Breast epithelium (tissue), 4 donors: Measurements from ENCODE around the gene ZNF236. TPM values are rescaled to one million over a fixed set of nuclear protein-coding genes. Genes with fewer than 3 reads are reported as not detected.

Experiments
- DNase-seq, 2 donors: peaks; one replicate each; pipeline ENCODE4 v3.0.0-alpha.2; 2019; ENCODE audit warnings: low spot score in 2 of 2
- H3K27ac ChIP-seq, 2 donors: fragments of 200-600 bp; sonication (generic) in 1 of 2; one replicate each; pipeline ENCODE4 v1.5.1; 2016 to 2019; ENCODE audit warnings: mild to moderate bottlenecking in 1 of 2
- H3K27me3 ChIP-seq, 2 donors: fragments of 200-600 bp; sonication (generic) in 1 of 2; one replicate each; pipeline versions ENCODE4 v1.5.1 to v1.6.0; 2017 to 2019; ENCODE audit warnings: control low read depth in 1 of 2, mild to moderate bottlenecking in 1 of 2
- H3K36me3 ChIP-seq: fragments of 200-600 bp; one replicate; pipeline ENCODE4 v1.5.1; 2019
- H3K4me1 ChIP-seq, 2 donors: fragments of 200-600 bp; sonication (generic); one replicate each; pipeline ENCODE4 v1.5.1; 2016 to 2019; ENCODE audit warnings: control low read depth in 1 of 2
- H3K4me3 ChIP-seq, 3 donors: fragments of 200-600 bp; sonication (generic); 1 replicate in 2 of 3; 2 replicates in 1 of 3; pipeline ENCODE4 v1.5.1; 2016 to 2019; ENCODE audit warnings: mild to moderate bottlenecking in 3 of 3, moderate library complexity in 2 of 3
- H3K9me3 ChIP-seq, 2 donors: fragments of 200-600 bp; sonication (generic) in 1 of 2; one replicate each; pipeline ENCODE4 v1.5.1; 2016 to 2019; ENCODE audit warnings: control low read depth in 1 of 2
- POLR2A ChIP-seq: fragments of 450-650 bp; IDR thresholded peaks from one replicate; pipeline ENCODE4 v1.6.1; 2016; ENCODE audit warnings: antibody characterized with exemption, mild to moderate bottlenecking, moderate library complexity
- POLR2AphosphoS5 ChIP-seq, 3 donors: sonication (generic); formaldehyde crosslinking; IDR thresholded peaks; one replicate each; pipeline ENCODE4 v1.6.1; 2017; ENCODE audit warnings: antibody characterized with exemption in 3 of 3
- intact Hi-C: fragments of 100-400 bp; cut with DNase I; formaldehyde crosslinking; loops from one replicate; pipeline ENCODE4 v1.15.1; 2023; ENCODE audit warnings: low total_unique reads
- total RNA-seq, 3 donors: library from RNA; depleted of rRNA; stranded (reverse); fragments of >200 nt; gene quantifications; one replicate each; pipeline ENCODE4 v1.1.0, GENCODE V29; 2016
- TF ChIP-seq, protein P1 (sequence below), 3 donors: fragments of 450-650 bp; IDR thresholded peaks; one replicate each; pipeline ENCODE4 v1.5.1; 2016 to 2017; ENCODE audit warnings: antibody characterized with exemption in 3 of 3, mild to moderate bottlenecking in 3 of 3, moderate library complexity in 3 of 3

ZNF236 gene
- total RNA-seq, 3 donors from 2014 or later, result 12.3 to 28.2 (median 27.1) TPM

DNA sequence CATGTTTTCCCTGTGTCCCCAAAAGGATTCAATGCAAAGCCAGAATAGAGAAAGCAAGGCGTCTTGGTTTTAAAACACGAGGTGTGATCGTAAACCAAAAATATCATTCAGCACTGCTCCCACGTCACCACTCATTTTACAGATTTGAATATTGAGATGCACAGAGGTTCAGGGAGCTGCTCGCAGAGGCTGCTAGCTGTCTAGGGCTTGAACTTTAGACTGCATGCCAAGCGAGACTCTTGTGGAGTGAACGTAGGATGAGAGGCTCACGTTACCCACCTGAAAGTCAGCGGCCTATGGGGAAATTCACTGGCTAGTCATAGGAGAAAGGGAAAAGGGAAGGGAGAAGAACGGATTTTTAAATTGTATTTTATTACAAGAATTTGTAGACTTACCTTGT lies 180.1 kb downstream of the ZNF236 start:
- DNase-seq, result no peak
- H3K27me3 ChIP-seq, result no peaks in the 10 kb centered on the region
- peak overlapping the region in 1 of 2 donors; percentile 12 for H3K27ac ChIP-seq
- H3K36me3 ChIP-seq, result no peaks in the 10 kb centered on the region
- no peaks in the 10 kb centered on the region for H3K4me1 ChIP-seq
- intact Hi-C loops, result no loop called here
- no peaks in the 10 kb centered on the region for H3K9me3 ChIP-seq
- H3K4me3 ChIP-seq, result no peak overlapping the region
- TF ChIP-seq POLR2A (no peak), POLR2AphosphoS5 (IDR thresholded peaks at IDR 0.05) (no peak)
- TF ChIP-seq, protein P1, sequence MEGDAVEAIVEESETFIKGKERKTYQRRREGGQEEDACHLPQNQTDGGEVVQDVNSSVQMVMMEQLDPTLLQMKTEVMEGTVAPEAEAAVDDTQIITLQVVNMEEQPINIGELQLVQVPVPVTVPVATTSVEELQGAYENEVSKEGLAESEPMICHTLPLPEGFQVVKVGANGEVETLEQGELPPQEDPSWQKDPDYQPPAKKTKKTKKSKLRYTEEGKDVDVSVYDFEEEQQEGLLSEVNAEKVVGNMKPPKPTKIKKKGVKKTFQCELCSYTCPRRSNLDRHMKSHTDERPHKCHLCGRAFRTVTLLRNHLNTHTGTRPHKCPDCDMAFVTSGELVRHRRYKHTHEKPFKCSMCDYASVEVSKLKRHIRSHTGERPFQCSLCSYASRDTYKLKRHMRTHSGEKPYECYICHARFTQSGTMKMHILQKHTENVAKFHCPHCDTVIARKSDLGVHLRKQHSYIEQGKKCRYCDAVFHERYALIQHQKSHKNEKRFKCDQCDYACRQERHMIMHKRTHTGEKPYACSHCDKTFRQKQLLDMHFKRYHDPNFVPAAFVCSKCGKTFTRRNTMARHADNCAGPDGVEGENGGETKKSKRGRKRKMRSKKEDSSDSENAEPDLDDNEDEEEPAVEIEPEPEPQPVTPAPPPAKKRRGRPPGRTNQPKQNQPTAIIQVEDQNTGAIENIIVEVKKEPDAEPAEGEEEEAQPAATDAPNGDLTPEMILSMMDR (IDR thresholded peaks at IDR 0.05), result no peak

DNA sequence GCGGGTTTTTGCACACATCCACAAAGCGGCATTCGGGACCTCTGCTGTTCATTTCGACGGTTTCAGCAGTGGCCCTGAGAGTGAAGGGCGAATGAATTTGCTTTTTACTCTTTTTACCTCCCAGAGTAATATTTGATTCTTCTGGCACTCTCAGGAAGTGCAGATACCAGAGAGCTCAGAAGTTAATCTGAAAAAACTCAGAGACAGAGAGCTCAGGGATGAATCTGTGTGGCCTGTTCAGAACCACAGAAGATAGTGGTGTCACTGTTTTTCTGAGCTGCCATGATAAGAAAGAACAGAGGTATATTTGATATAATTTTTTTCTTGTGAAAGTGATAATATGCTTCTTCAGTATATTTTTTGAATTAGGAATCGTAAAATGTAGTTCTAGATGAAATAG lies 181.0 kb downstream of the ZNF236 start:
- no peaks in the 10 kb centered on the region for H3K36me3 ChIP-seq
- no peaks in the 10 kb centered on the region for H3K27me3 ChIP-seq
- intact Hi-C loops, result no loop called here
- no peaks in the 10 kb centered on the region for H3K4me1 ChIP-seq
- DNase-seq, result no peak
- H3K4me3 ChIP-seq, result no peak overlapping the region
- TF ChIP-seq POLR2AphosphoS5 (IDR thresholded peaks at IDR 0.05) (no peak), POLR2A (no peak)
- TF ChIP-seq, protein P1 (IDR thresholded peaks at IDR 0.05), result no peak
- H3K27ac ChIP-seq, result no peak overlapping the region
- no peaks in the 10 kb centered on the region for H3K9me3 ChIP-seq

DNA sequence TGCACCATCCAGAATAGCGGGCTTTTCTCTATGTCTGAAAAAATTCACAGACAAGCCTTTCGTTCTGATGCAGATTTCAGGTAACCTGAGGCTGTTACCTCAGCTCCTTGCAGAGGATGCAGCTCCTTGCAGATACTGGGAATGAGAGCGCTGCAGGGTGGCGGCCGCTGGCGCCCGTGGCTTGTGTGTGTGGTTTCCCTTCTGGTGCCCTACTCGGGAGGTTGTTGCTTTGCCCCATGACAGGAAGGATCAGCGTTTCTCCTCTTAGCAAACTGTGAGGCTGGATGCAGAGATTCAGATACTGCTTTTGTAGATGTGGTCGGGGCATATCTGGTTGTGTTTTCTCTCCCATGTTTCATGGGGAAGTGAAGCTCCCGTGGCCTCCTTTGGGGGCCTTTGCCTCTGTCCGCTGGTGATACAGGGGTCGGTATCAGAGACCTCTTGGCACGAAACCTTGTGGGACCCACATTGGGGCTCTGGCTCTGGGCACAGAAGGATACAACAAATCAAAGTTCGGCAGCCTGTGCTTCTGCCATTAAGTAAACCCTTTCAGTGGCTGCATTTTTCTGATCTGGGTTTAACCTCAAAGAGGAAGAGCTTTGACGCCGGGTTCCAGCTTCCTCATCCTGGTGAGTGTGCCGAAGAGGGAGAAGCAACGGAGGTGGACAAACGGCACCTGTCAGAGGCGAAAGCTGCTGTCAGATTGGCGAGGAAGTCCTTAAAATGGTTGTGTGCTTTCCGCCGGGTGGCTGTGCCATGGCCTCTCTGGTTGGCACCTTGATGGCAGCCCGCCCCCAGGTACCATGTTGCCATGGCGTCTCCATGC lies 182.4 kb downstream of the ZNF236 start:
- TF ChIP-seq POLR2A, result no peak
- TF ChIP-seq POLR2AphosphoS5 (IDR thresholded peaks at IDR 0.05), result no peak
- TF ChIP-seq, protein P1 (IDR thresholded peaks at IDR 0.05), result no peak
- Histone ChIP-seq H3K4me3 (no peak overlapping the region), H3K27me3 (no peaks in the 10 kb centered on the region), H3K36me3 (no peaks in the 10 kb centered on the region), H3K9me3 (no peaks in the 10 kb centered on the region), H3K27ac (peak overlapping the region in 1 of 2 donors; percentile 7), H3K4me1 (no peaks in the 10 kb centered on the region)
- intact Hi-C loops, result no loop called here
- no peak for DNase-seq

DNA sequence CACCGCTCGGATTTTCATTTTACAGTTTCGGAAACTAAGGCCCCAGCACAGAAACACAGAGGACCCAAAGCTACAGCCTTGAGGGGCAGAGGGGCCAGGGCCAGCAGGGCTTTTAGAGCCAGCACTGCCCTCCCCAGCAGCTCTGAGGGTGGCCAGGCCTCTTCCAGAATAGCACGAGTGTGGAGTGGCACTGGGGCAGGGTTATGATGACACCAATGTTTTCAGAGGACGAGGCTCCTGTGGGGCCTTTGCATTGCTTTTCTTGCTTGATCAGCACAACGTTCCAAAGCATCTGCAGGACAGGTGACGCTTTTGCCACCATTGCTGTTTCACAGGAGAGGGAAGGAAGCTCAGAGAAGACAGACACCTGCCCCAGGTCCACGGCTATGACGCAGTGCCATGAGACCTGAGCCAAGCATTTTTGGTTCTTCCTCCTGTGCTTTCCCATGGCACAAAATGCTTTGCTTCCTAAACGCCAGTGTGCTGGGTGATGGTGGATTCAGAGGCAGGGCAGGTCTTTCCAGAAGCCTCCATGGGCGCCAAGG lies 183.4 kb downstream of the ZNF236 start:
- Histone ChIP-seq H3K4me3 (no peak overlapping the region), H3K36me3 (no peaks in the 10 kb centered on the region), H3K4me1 (no peaks in the 10 kb centered on the region), H3K27me3 (no peaks in the 10 kb centered on the region), H3K9me3 (no peaks in the 10 kb centered on the region), H3K27ac (no peak overlapping the region)
- intact Hi-C loops, result no loop called here
- no peak for DNase-seq
- TF ChIP-seq, protein P1 (IDR thresholded peaks at IDR 0.05), result no peak
- TF ChIP-seq POLR2AphosphoS5 (IDR thresholded peaks at IDR 0.05) (no peak), POLR2A (no peak)
